ENCODE measurements around the gene KCND2. TPM values are rescaled to one million over a fixed set of nuclear protein-coding genes. Genes with fewer than 3 reads are reported as not detected.

KCND2 gene
- total and polyA plus RNA-seq, 2 of the 4 experiments (the other 2 are of a cell fraction): under 0.01 TPM; not detected in 1

DNA sequence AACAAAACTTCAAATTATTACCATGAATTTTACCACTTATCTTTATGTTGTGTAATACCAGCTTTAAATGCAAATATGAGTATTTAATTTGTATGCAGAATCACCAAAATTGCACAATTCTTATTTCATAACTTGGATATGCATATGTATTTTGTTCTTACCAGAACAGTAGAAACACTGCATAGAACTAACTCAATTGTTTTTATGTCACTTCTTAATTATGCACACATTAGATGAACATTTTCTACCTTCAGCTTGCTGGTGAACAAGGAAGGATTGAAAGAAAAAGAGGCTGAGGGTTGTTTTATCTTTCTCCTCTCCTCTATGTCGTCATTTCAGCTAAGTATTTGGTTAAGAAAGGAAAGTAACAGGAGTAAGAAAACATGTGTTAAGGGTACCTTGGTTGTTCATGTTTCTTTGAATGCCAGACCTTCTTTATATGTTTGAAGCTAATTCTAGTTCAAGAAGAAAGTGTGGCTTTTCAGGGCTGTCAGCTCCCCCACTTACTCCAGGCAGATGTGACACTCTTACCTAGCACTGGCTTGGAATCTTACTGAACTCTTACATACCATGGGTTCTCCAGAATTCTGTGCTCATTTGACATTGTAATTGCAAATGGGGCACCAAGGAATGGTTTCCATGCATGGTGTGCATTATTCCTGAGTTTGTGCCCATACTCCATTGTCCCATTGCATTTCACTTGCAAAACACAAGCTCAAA lies 436.4 kb downstream of the KCND2 start:
- H2BK120ac ChIP-seq (ENCODE audit: low read depth, low read length): no peak overlapping the region
- no peak overlapping the region for H3K4ac ChIP-seq (ENCODE audit: low read depth, low read length)
- CTCF ChIA-PET: interaction anchor here (0.8 kb wide), 1 partner anchor 16 kb away, joined by 3 read pairs; no protein-coding TSS in a partner anchor
- no peaks in the 10 kb centered on the region for H3K36me3 ChIP-seq (ENCODE audit: control insufficient read depth, insufficient read depth, low read length)
- H2AK5ac ChIP-seq (ENCODE audit: low read depth, low read length): no peak overlapping the region
- H4K20me1 ChIP-seq (ENCODE audit: insufficient read depth, low read length): no peaks in the 10 kb centered on the region
- H3K4me3 ChIP-seq (ENCODE audit: insufficient read depth, low read depth, low read length): no peak overlapping the region
- TF ChIP-seq FOS (IDR thresholded peaks at IDR 0.05; ENCODE audit: low read depth, low read length) (no peak), CHD1 (IDR thresholded peaks at IDR 0.05; ENCODE audit: low read depth, low read length) (no peak), BHLHE40 (IDR thresholded peaks at IDR 0.05; ENCODE audit: low read depth, low read length) (no peak), CEBPB (IDR thresholded peaks at IDR 0.05; ENCODE audit: low read depth, low read length) (no peak), ELK1 (IDR thresholded peaks at IDR 0.05; ENCODE audit: borderline replicate concordance, low read depth, low read length) (no peak), POLR2A (IDR thresholded peaks at IDR 0.05; ENCODE audit: low read depth, low read length) (no peak), RCOR1 (IDR thresholded peaks at IDR 0.05; ENCODE audit: insufficient replicate concordance, low read length) (no peak), MXI1 (IDR thresholded peaks at IDR 0.05; ENCODE audit: borderline replicate concordance, low read depth, low read length) (no peak), MAZ (IDR thresholded peaks at IDR 0.05; ENCODE audit: borderline replicate concordance, low read depth, low read length) (no peak), RAD21 (IDR thresholded peaks at IDR 0.05; ENCODE audit: low read length) (no peak), NFE2L2 (IDR thresholded peaks at IDR 0.05; ENCODE audit: low read depth, low read length) (no peak), SMC3 (IDR thresholded peaks at IDR 0.05; ENCODE audit: low read depth, low read length) (no peak), MAFK (IDR thresholded peaks at IDR 0.05; ENCODE audit: low read depth, low read length) (no peak), RFX5 (IDR thresholded peaks at IDR 0.05; ENCODE audit: low read depth, low read length) (no peak)
- TF ChIP-seq, protein P1, sequence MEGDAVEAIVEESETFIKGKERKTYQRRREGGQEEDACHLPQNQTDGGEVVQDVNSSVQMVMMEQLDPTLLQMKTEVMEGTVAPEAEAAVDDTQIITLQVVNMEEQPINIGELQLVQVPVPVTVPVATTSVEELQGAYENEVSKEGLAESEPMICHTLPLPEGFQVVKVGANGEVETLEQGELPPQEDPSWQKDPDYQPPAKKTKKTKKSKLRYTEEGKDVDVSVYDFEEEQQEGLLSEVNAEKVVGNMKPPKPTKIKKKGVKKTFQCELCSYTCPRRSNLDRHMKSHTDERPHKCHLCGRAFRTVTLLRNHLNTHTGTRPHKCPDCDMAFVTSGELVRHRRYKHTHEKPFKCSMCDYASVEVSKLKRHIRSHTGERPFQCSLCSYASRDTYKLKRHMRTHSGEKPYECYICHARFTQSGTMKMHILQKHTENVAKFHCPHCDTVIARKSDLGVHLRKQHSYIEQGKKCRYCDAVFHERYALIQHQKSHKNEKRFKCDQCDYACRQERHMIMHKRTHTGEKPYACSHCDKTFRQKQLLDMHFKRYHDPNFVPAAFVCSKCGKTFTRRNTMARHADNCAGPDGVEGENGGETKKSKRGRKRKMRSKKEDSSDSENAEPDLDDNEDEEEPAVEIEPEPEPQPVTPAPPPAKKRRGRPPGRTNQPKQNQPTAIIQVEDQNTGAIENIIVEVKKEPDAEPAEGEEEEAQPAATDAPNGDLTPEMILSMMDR (conservative IDR thresholded peaks at IDR 0.05; ENCODE audit: low read depth, low read length): no peak
- TF ChIP-seq, protein P2, sequence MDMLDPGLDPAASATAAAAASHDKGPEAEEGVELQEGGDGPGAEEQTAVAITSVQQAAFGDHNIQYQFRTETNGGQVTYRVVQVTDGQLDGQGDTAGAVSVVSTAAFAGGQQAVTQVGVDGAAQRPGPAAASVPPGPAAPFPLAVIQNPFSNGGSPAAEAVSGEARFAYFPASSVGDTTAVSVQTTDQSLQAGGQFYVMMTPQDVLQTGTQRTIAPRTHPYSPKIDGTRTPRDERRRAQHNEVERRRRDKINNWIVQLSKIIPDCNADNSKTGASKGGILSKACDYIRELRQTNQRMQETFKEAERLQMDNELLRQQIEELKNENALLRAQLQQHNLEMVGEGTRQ (IDR thresholded peaks at IDR 0.05; ENCODE audit: low read depth, low read length): no peak
- no peaks in the 10 kb centered on the region for H3K4me1 ChIP-seq (ENCODE audit: control insufficient read depth, insufficient read depth, low read length)
- H2BK15ac ChIP-seq (ENCODE audit: low read depth, low read length): no peak overlapping the region
- H3K9ac ChIP-seq (ENCODE audit: low read depth, low read length): no peak overlapping the region
- H3K9me3 ChIP-seq (ENCODE audit: control insufficient read depth, insufficient read depth, low read length): no peaks in the 10 kb centered on the region
- H3K27ac ChIP-seq (ENCODE audit: insufficient read depth, low read length): no peak overlapping the region
- no peak overlapping the region for H2BK20ac ChIP-seq (ENCODE audit: low read depth, low read length)
- H3K56ac ChIP-seq (ENCODE audit: extremely low read depth, insufficient read depth, low read length): no peak overlapping the region
- dilution Hi-C loops (cut with HindIII; ENCODE audit: low sequenced_read_pairs, unreplicated experiment) (no loop called here), intact Hi-C loops (cut with micrococcal nuclease) (no loop called here), in situ Hi-C loops (cut with MboI; ENCODE audit: low sequenced_read_pairs) (no loop called here)
- no peak overlapping the region for H2AK9ac ChIP-seq (replicated peaks; ENCODE audit: low read depth, low read length, poor library complexity)
- no peak overlapping the region for H2AFZ ChIP-seq (replicated peaks; ENCODE audit: low read length, poor library complexity)
- H4K5ac ChIP-seq (ENCODE audit: low read depth, low read length): no peak overlapping the region
- no peaks in the 10 kb centered on the region for H3K27me3 ChIP-seq (ENCODE audit: control insufficient read depth, insufficient read depth, low read length)
- no TSS peak for BruUV-seq (replicated peaks)
- no peak overlapping the region for H4K8ac ChIP-seq (ENCODE audit: low read depth in 2 of 2, low read length in 2 of 2)
- DNase-seq: no peak
- ATAC-seq (ENCODE audit: low read depth): no peak
- WGBS, 2 experiments (ENCODE audit: extremely low coverage in 2 of 2, insufficient read length in 1 of 2): no CpG with 5 or more reads among the region's 1 CpG
- no peak overlapping the region for H3K23ac ChIP-seq (ENCODE audit: low read depth, low read length)
- no peak overlapping the region for H2BK5ac ChIP-seq (ENCODE audit: low read depth, low read length, poor library complexity, severe bottlenecking)
- H3K18ac ChIP-seq (ENCODE audit: low read depth, low read length): no peak overlapping the region
- no peak overlapping the region for H3K14ac ChIP-seq (replicated peaks; ENCODE audit: low read depth, low read length)
- H3K4me2 ChIP-seq (ENCODE audit: low read depth, low read length): no peak overlapping the region
- H3K9me1 ChIP-seq (ENCODE audit: insufficient read depth, low read length): no peaks in the 10 kb centered on the region
- POLR2A ChIA-PET (ENCODE audit: unreplicated experiment): no interaction called here
- no peak overlapping the region for H4K91ac ChIP-seq (ENCODE audit: insufficient read depth, low read depth, low read length)
- H3K79me1 ChIP-seq (ENCODE audit: low read depth in 1 of 2, low read length in 2 of 2): no peaks in the 10 kb centered on the region
